HepG2 (cell line): ENCODE measurements around the gene FBXO41. TPM values are rescaled to one million over a fixed set of nuclear protein-coding genes. Genes with fewer than 3 reads are reported as not detected.

Experiments
- ATAC-seq: fragments of 200-7000 bp; cut with Tn5 transposase; 3 replicates; pipeline ENCODE4 v1.9.1; 2020; ENCODE audit warnings: mild to moderate bottlenecking, moderate library complexity
- BruUV-seq: library from RNA; stranded (reverse); fragments of 400-500 nt; replicated peaks from 2 replicates; lab custom pipeline; 2021; lab: Mats Ljungman, UMichigan
- CTCF ChIA-PET: fragments of 300-600 bp; formaldehyde crosslinking; extraction: SDS; loops from one replicate; lab custom pipeline; 2021; ENCODE audit warnings: low total read pairs, inconsistent platforms, low intra/inter-chr PET ratio; lab: Yijun Ruan, JAX
- POLR2A ChIA-PET: fragments of 350-600 bp; sonication (Branson Sonifier 250); formaldehyde crosslinking; loops from one replicate; lab custom pipeline; 2020; ENCODE audit warnings: antibody characterized with exemption, inconsistent platforms; lab: Yijun Ruan, JAX
- DNase-seq: peaks from one replicate; pipeline ENCODE4 v3.0.0-alpha.2; 2015; ENCODE audit warnings: low spot score
- FAIRE-seq: peaks from 3 replicates; lab custom pipeline; 2011; peaks lifted over from hg19 to GRCh38; lab: Jason Lieb, UNC
- H2AFZ ChIP-seq: one replicate; pipeline ENCODE4 v1.6.1; 2011; ENCODE audit warnings: low read length, inconsistent platforms
- H3K27ac ChIP-seq: fragments of 300-600 bp; 3 replicates; pipeline ENCODE4 v1.8.0; 2011; ENCODE audit warnings: mixed run types, mild to moderate bottlenecking, mixed read lengths, low read length, inconsistent platforms; ENCODE audit not compliant: insufficient read depth; ENCODE audit errors: extremely low read length
- H3K27me3 ChIP-seq, 2 experiments: fragments of 200-600 bp in 1 of 2; 2 replicates in 1 of 2; 3 replicates in 1 of 2; pipeline versions ENCODE4 v1.6.0 to v1.8.0; 2011; ENCODE audit warnings: low read length in 2 of 2, mild to moderate bottlenecking in 2 of 2, moderate library complexity in 2 of 2, inconsistent platforms in 1 of 2; ENCODE audit not compliant: insufficient read depth in 2 of 2, control insufficient read depth in 1 of 2
- H3K36me3 ChIP-seq, 2 experiments: fragments of 200-600 bp in 1 of 2; replicated peaks in 1 of 2; 2 replicates in 1 of 2; 3 replicates in 1 of 2; pipeline versions ENCODE4 v1.5.1 to v1.8.0; 2011; ENCODE audit warnings: low read length in 2 of 2, inconsistent platforms in 1 of 2; ENCODE audit not compliant: insufficient read depth in 2 of 2, control insufficient read depth in 1 of 2
- H3K4me1 ChIP-seq: 2 replicates; pipeline ENCODE4 v1.5.1; 2012; ENCODE audit warnings: low read length, inconsistent platforms; ENCODE audit not compliant: insufficient read depth
- H3K4me2 ChIP-seq: 2 replicates; pipeline ENCODE4 v1.6.0; 2011; ENCODE audit warnings: low read depth, low read length, inconsistent platforms
- H3K4me3 ChIP-seq, 3 experiments: fragments of 200-600 bp in 1 of 3; sonication (generic), shearing (Covaris generic) in 1 of 3; replicated peaks in 1 of 3; 2 replicates each; pipeline ENCODE4 v1.5.1; 2011 to 2016; ENCODE audit warnings: low read length in 3 of 3, inconsistent platforms in 2 of 3, low read depth in 2 of 3, mild to moderate bottlenecking in 2 of 3, control low read depth in 1 of 3, mixed read lengths in 1 of 3; ENCODE audit not compliant: insufficient read depth in 1 of 3
- H3K79me2 ChIP-seq: one replicate; pipeline ENCODE4 v1.6.1; 2011; ENCODE audit warnings: low read length, inconsistent platforms; ENCODE audit not compliant: insufficient read depth
- H3K9ac ChIP-seq: 2 replicates; pipeline ENCODE4 v1.6.0; 2011; ENCODE audit warnings: mild to moderate bottlenecking, low read depth, low read length, inconsistent platforms; ENCODE audit not compliant: insufficient read depth
- H3K9me3 ChIP-seq: 2 replicates; pipeline ENCODE4 v1.5.1; 2012; ENCODE audit warnings: mild to moderate bottlenecking, low read length
- H4K20me1 ChIP-seq: 2 replicates; pipeline ENCODE4 v1.6.0; 2011; ENCODE audit warnings: inconsistent platforms, mild to moderate bottlenecking, low read length, moderate library complexity; ENCODE audit not compliant: insufficient read depth
- AHR ChIP-seq: IDR thresholded peaks from 2 replicates; pipeline ENCODE4 v1.6.1; 2018; ENCODE audit warnings: missing genetic modification reagents, missing compliant biosample characterization
- ATF3 ChIP-seq: sonication (generic); formaldehyde crosslinking; IDR thresholded peaks from 2 replicates; pipeline ENCODE4 v1.4.0; 2020; ENCODE audit warnings: missing genetic modification reagents
- CBX2 ChIP-seq, 2 experiments: fragments of 200-600 bp in 1 of 2; sonication (generic); formaldehyde crosslinking in 1 of 2; IDR thresholded peaks; 2 replicates each; pipeline versions ENCODE4 v1.7.0 to v1.8.1; 2018 to 2022; ENCODE audit warnings: low read depth in 2 of 2, low read length in 1 of 2, mild to moderate bottlenecking in 1 of 2, missing genetic modification reagents in 1 of 2
- PBX2 ChIP-seq: IDR thresholded peaks from 2 replicates; pipeline ENCODE4 v1.6.1; 2016; ENCODE audit warnings: control low read depth
- SMC3 ChIP-seq: IDR thresholded peaks from 2 replicates; pipeline ENCODE4 v1.6.1; 2011; ENCODE audit warnings: low read length, improper control_type of control experiment
- SP5 ChIP-seq: IDR thresholded peaks from 2 replicates; pipeline ENCODE4 v1.6.1; 2016; ENCODE audit warnings: low read depth, borderline replicate concordance
- THAP9 ChIP-seq: sonication (generic); formaldehyde crosslinking; IDR thresholded peaks from 2 replicates; pipeline ENCODE4; 2020; ENCODE audit warnings: missing genetic modification reagents, mild to moderate bottlenecking, borderline replicate concordance
- ZNF30 ChIP-seq: sonication (generic); formaldehyde crosslinking; IDR thresholded peaks from 2 replicates; pipeline ENCODE4 v1.5.0; 2020; ENCODE audit warnings: mild to moderate bottlenecking, missing genetic modification reagents
- ZNF556 ChIP-seq: sonication (generic); formaldehyde crosslinking; IDR thresholded peaks from 2 replicates; pipeline ENCODE4 v1.4.0; 2020; ENCODE audit warnings: mild to moderate bottlenecking, missing genetic modification reagents, borderline replicate concordance
- ZNF616 ChIP-seq: sonication (generic); formaldehyde crosslinking; IDR thresholded peaks from 2 replicates; pipeline ENCODE4 v1.5.0; 2020; ENCODE audit warnings: low read depth, mild to moderate bottlenecking, missing genetic modification reagents
- ZNF773 ChIP-seq: sonication (generic); formaldehyde crosslinking; IDR thresholded peaks from 2 replicates; pipeline ENCODE4 v1.4.0; 2020; ENCODE audit warnings: missing genetic modification reagents, borderline replicate concordance
- WGBS: methylation state at CpG from one replicate; pipeline ENCODE4 v1.1.6; 2017; ENCODE audit warnings: low lambda C conversion rate; 5-methylcytosine and 5-hydroxymethylcytosine counted together
- in situ Hi-C: cut with HindIII; loops from 2 replicates; pipeline ENCODE4 v1.10.0; 2017; ENCODE audit warnings: low pct_unique_long_range_greater_than_20kb; ENCODE audit not compliant: extremely low pct_ligation_motif_present
- intact Hi-C: fragments of 100-400 bp; cut with micrococcal nuclease; formaldehyde crosslinking; loops from one replicate; pipeline ENCODE4 v1.10.0; 2022; ENCODE audit not compliant: unreplicated experiment
- polyA plus RNA-seq, 8 experiments: library from polyadenylated mRNA; depleted of rRNA in 3 of 8; stranded (reverse) in 7 of 8; unstranded in 1 of 8; fragments of >200 nt; fragmentation: Illumina TruSeq in 4 of 8; extraction: Trizol in 4 of 8; gene quantifications; 2 replicates each; pipeline versions ENCODE4 v1.2.1 to v1.2.3, GENCODE V29; 2011 to 2016; ENCODE audit warnings: low read depth in 4 of 8, missing spikeins in 1 of 8, mixed read lengths in 1 of 8; ENCODE audit not compliant: insufficient read depth in 1 of 8
- total RNA-seq, 5 experiments: library from RNA; depleted of rRNA; stranded (reverse); fragments of >200 nt; fragmentation: Illumina TruSeq; extraction: Trizol; gene quantifications; 2 replicates each; pipeline ENCODE4 v1.2.3, GENCODE V29; 2016; ENCODE audit warnings: low read depth in 1 of 5

FBXO41 gene
- total and polyA plus RNA-seq, 2 of the 13 experiments (the other 11 are each of a cell fraction or from before 2014, with no cell fraction given) = 4.2 to 10.3 TPM

- TF ChIP-seq SP5 = no peak
These were observed 23.4 kb upstream of the FBXO41 start (continued) for GRCh38 chr2:73307720-73308119.

GRCh38 chr2:73301636-73302035 lies 17.4 kb upstream of the FBXO41 start:
- no peak for FAIRE-seq
- H3K27me3 ChIP-seq = peaks cover 0 to 40% of the 10 kb centered on the region in 2 experiments; a peak in 4 of 5 replicates
- H3K36me3 ChIP-seq = no peaks in the 10 kb centered on the region
- ATAC-seq = no peak
- intact Hi-C loops = no loop called here
- H3K9me3 ChIP-seq = no peaks in the 10 kb centered on the region
- 25% methylated on average over 4 of the region's 4 CpGs for WGBS
- H3K4me3 ChIP-seq = no peak overlapping the region
- no peak overlapping the region for H3K9ac ChIP-seq
- H3K4me2 ChIP-seq = no peak overlapping the region
- in situ Hi-C loops = no loop called here
- no TSS peak for BruUV-seq
- no peak overlapping the region for H3K27ac ChIP-seq
- H3K79me2 ChIP-seq = no peaks in the 10 kb centered on the region
- POLR2A ChIA-PET = no interaction called here
- H4K20me1 ChIP-seq = no peaks in the 10 kb centered on the region
- CTCF ChIA-PET = no interaction called here
- TF ChIP-seq ZNF556 (CRISPR knock-in tag) (no peak), PBX2 (CRISPR knock-in tag) (no peak), SMC3 (no peak), AHR (CRISPR knock-in tag) (no peak), ZNF30 (no peak), ZNF773 (CRISPR knock-in tag) (no peak), ZNF616 (CRISPR knock-in tag) (no peak), CBX2 (IDR thresholded peaks at IDR 0.05; ENCODE audit: low read depth, low read length) (no peak), CBX2 (CRISPR knock-in tag; IDR thresholded peaks at IDR 0.05; ENCODE audit: low read depth) (no peak), THAP9 (CRISPR knock-in tag) (no peak), ATF3 (CRISPR knock-in tag) (no peak)
- H3K4me1 ChIP-seq = no peaks in the 10 kb centered on the region
- H2AFZ ChIP-seq = no peak overlapping the region
- DNase-seq = no peak
